Trophoblast cell (in vitro differentiated cells and primary cell): ENCODE measurements around the gene VPS45.

Experiments used
- DNase-seq, 2 donors: peaks; one replicate each; pipeline ENCODE4 v3.0.0-alpha.2; 2016
- H2AFZ ChIP-seq: 2 replicates; pipeline ENCODE4 v1.6.1; 2013; ENCODE audit warnings: low read length, moderate library complexity, mild to moderate bottlenecking; ENCODE audit not compliant: insufficient read depth, poor library complexity
- H2AK5ac ChIP-seq: 2 replicates; pipeline ENCODE4 v1.6.1; 2013; ENCODE audit warnings: mild to moderate bottlenecking, low read length
- H2BK120ac ChIP-seq: 2 replicates; pipeline ENCODE4 v1.6.1; 2013; ENCODE audit warnings: low read length, mild to moderate bottlenecking, moderate library complexity; ENCODE audit not compliant: insufficient read depth, poor library complexity
- H2BK12ac ChIP-seq: 2 replicates; pipeline ENCODE4 v1.6.1; 2013; ENCODE audit warnings: mild to moderate bottlenecking, low read length, moderate library complexity
- H2BK5ac ChIP-seq: 2 replicates; pipeline ENCODE4 v1.6.1; 2013; ENCODE audit warnings: low read length, low read depth, moderate library complexity, mild to moderate bottlenecking; ENCODE audit not compliant: poor library complexity
- H3K14ac ChIP-seq: 2 replicates; pipeline ENCODE4 v1.6.1; 2013; ENCODE audit warnings: mild to moderate bottlenecking, low read length
- H3K18ac ChIP-seq: 2 replicates; pipeline ENCODE4 v1.6.1; 2013; ENCODE audit warnings: mild to moderate bottlenecking, low read length
- H3K23ac ChIP-seq: 2 replicates; pipeline ENCODE4 v1.6.1; 2013; ENCODE audit warnings: low read length
- H3K27ac ChIP-seq: 2 replicates; pipeline ENCODE4 v1.5.1; 2013; ENCODE audit warnings: low read depth, mild to moderate bottlenecking, inconsistent platforms, low read length, moderate library complexity
- H3K27me3 ChIP-seq: 2 replicates; pipeline ENCODE4 v1.6.1; 2013; ENCODE audit warnings: inconsistent platforms, mild to moderate bottlenecking, low read length, moderate library complexity; ENCODE audit not compliant: insufficient read depth
- H3K36me3 ChIP-seq, 2 experiments: 1 replicate in 1 of 2; 2 replicates in 1 of 2; pipeline ENCODE4 v1.6.1; 2013; ENCODE audit warnings: low read length in 2 of 2, mild to moderate bottlenecking in 2 of 2, moderate library complexity in 1 of 2; ENCODE audit not compliant: insufficient read depth in 2 of 2, control insufficient read depth in 1 of 2
- H3K4ac ChIP-seq: 2 replicates; pipeline ENCODE4 v1.6.1; 2013; ENCODE audit warnings: low read depth, mild to moderate bottlenecking, low read length, moderate library complexity
- H3K4me1 ChIP-seq, 2 experiments: 1 replicate in 1 of 2; 2 replicates in 1 of 2; pipeline ENCODE4 v1.6.1; 2013; ENCODE audit warnings: low read length in 2 of 2, mild to moderate bottlenecking in 2 of 2, moderate library complexity in 1 of 2; ENCODE audit not compliant: insufficient read depth in 2 of 2, control insufficient read depth in 1 of 2
- H3K4me2 ChIP-seq: 2 replicates; pipeline ENCODE4 v1.6.1; 2013; ENCODE audit warnings: inconsistent platforms, mild to moderate bottlenecking, low read length, moderate library complexity
- H3K4me3 ChIP-seq: 2 replicates; pipeline ENCODE4 v1.5.1; 2013; ENCODE audit warnings: mild to moderate bottlenecking, low read depth, low read length, inconsistent platforms
- H3K79me1 ChIP-seq: one replicate; pipeline ENCODE4 v1.6.1; 2013; ENCODE audit warnings: low read length
- H3K79me2 ChIP-seq: 2 replicates; pipeline ENCODE4 v1.6.1; 2013; ENCODE audit warnings: low read length, mild to moderate bottlenecking; ENCODE audit not compliant: control insufficient read depth, insufficient read depth, poor library complexity
- H3K9ac ChIP-seq: 2 replicates; pipeline ENCODE4 v1.6.1; 2013; ENCODE audit warnings: mild to moderate bottlenecking, low read length
- H3K9me3 ChIP-seq: 2 replicates; pipeline ENCODE4 v1.6.1; 2013; ENCODE audit warnings: low read depth, mild to moderate bottlenecking, control low read depth, inconsistent platforms, low read length; ENCODE audit not compliant: insufficient read depth
- H4K12ac ChIP-seq: 2 replicates; pipeline ENCODE4 v1.6.1; 2013; ENCODE audit warnings: low read depth, mild to moderate bottlenecking, low read length, moderate library complexity
- H4K8ac ChIP-seq: 2 replicates; pipeline ENCODE4 v1.6.1; 2013; ENCODE audit warnings: low read depth, mild to moderate bottlenecking, low read length, moderate library complexity
- H4K91ac ChIP-seq: one replicate; pipeline ENCODE4 v1.6.1; 2013; ENCODE audit warnings: low read depth, mild to moderate bottlenecking, low read length, moderate library complexity
- WGBS: extraction: QIAGEN DNeasy Blood & Tissue Kit; methylation state at CpG from one replicate; pipeline ENCODE4 v1.1.7; 2013; ENCODE audit warnings: missing lambda C conversion rate; ENCODE audit not compliant: insufficient read length, insufficient coverage; ENCODE audit errors: extremely low coverage; 5-methylcytosine and 5-hydroxymethylcytosine counted together

VPS45 gene

GRCh38 chr1:150118716-150119115 is 51.1 kb downstream of the VPS45 start:
- Histone ChIP-seq H2AFZ (no peak overlapping the region), H3K4me2 (no peak overlapping the region), H3K79me1 (no peaks in the 10 kb centered on the region), H3K23ac (no peak overlapping the region), H3K4me3 (no peak overlapping the region), H3K27me3 (no peaks in the 10 kb centered on the region), H2BK5ac (no peak overlapping the region), H4K91ac (no peak overlapping the region), H2BK120ac (no peak overlapping the region), H2BK12ac (no peak overlapping the region), H3K36me3 (peaks cover 0 to 2% of the 10 kb centered on the region in 2 experiments), H2AK5ac (no peak overlapping the region), H4K8ac (no peak overlapping the region), H3K79me2 (no peaks in the 10 kb centered on the region), H4K12ac (no peak overlapping the region), H3K4ac (no peak overlapping the region), H3K27ac (no peak overlapping the region), H3K4me1 (no peaks in the 10 kb centered on the region), H3K18ac (no peak overlapping the region), H3K14ac (no peak overlapping the region), H3K9ac (no peak overlapping the region), H3K9me3 (no peaks in the 10 kb centered on the region)
- no CpG with 5 or more reads among the region's 2 CpGs for WGBS
- DNase-seq, result no peak

GRCh38 chr1:150121236-150121862 is 53.8 kb downstream of the VPS45 start:
- WGBS, result no CpG with 5 or more reads among the region's 1 CpG
- no peaks in the 10 kb centered on the region for H3K79me1 ChIP-seq
- no peaks in the 10 kb centered on the region for H3K79me2 ChIP-seq

GRCh38 chr1:150126811-150127210 is 59.2 kb downstream of the VPS45 start:
- Histone ChIP-seq H3K79me1 (no peaks in the 10 kb centered on the region), H3K4me2 (no peak overlapping the region), H2AK5ac (no peak overlapping the region), H3K36me3 (no peaks in the 10 kb centered on the region), H4K8ac (no peak overlapping the region), H2BK5ac (no peak overlapping the region), H3K23ac (no peak overlapping the region), H3K9me3 (no peaks in the 10 kb centered on the region), H3K9ac (no peak overlapping the region), H2BK12ac (no peak overlapping the region), H3K27ac (no peak overlapping the region), H3K4me3 (no peak overlapping the region), H3K27me3 (no peaks in the 10 kb centered on the region), H4K12ac (no peak overlapping the region), H2BK120ac (no peak overlapping the region), H4K91ac (no peak overlapping the region), H3K4ac (no peak overlapping the region), H3K79me2 (no peaks in the 10 kb centered on the region), H3K18ac (no peak overlapping the region), H3K14ac (no peak overlapping the region), H3K4me1 (no peaks in the 10 kb centered on the region), H2AFZ (no peak overlapping the region)
- DNase-seq, result no peak
- WGBS, result no CpG with 5 or more reads among the region's 2 CpGs

More at GRCh38 chr1:150121236-150121862, 53.8 kb downstream of the VPS45 start:
- H3K9ac ChIP-seq, result no peak overlapping the region
- no peaks in the 10 kb centered on the region for H3K27me3 ChIP-seq
- H2BK5ac ChIP-seq, result no peak overlapping the region
- no peak overlapping the region for H4K8ac ChIP-seq
- DNase-seq, result no peak
- H3K4me3 ChIP-seq, result no peak overlapping the region
- H3K18ac ChIP-seq, result no peak overlapping the region
- H2BK12ac ChIP-seq, result no peak overlapping the region
- no peak overlapping the region for H3K27ac ChIP-seq
- no peaks in the 10 kb centered on the region for H3K4me1 ChIP-seq
- no peak overlapping the region for H3K4ac ChIP-seq
- no peak overlapping the region for H2BK120ac ChIP-seq
- no peak overlapping the region for H4K91ac ChIP-seq
- no peak overlapping the region for H2AFZ ChIP-seq
- no peaks in the 10 kb centered on the region for H3K36me3 ChIP-seq
- no peak overlapping the region for H4K12ac ChIP-seq
- no peak overlapping the region for H3K14ac ChIP-seq
- no peak overlapping the region for H3K23ac ChIP-seq
- H2AK5ac ChIP-seq, result no peak overlapping the region
- H3K9me3 ChIP-seq, result no peaks in the 10 kb centered on the region
- H3K4me2 ChIP-seq, result no peak overlapping the region

DNA sequence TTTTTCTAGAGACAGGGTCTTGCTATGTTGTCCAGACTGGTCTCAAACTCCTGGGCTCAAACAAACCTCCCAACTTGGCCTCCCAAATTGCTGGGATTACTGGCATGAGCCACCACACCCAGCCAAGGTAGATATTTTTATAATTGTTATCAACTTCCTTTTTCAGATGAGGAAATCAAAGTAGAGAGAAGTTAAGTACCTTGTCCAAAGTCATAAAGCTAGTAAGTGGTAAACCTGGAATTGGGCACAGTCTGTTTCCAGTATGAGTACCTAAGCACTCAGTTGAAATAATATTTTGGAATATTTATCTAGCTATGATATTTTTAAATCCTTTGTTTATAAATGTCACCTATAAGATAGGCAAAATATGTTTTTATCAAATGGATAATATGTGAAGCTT is 59.9 kb downstream of the VPS45 start:
- H3K14ac ChIP-seq, result no peak overlapping the region
- H4K8ac ChIP-seq, result no peak overlapping the region
- H3K4me2 ChIP-seq, result no peak overlapping the region
- no peak overlapping the region for H2AFZ ChIP-seq
- H2BK12ac ChIP-seq, result no peak overlapping the region
- no peak overlapping the region for H4K91ac ChIP-seq
- no peak overlapping the region for H2AK5ac ChIP-seq
- no peaks in the 10 kb centered on the region for H3K79me1 ChIP-seq
- no peak overlapping the region for H3K18ac ChIP-seq
- H3K27ac ChIP-seq, result no peak overlapping the region
- no peaks in the 10 kb centered on the region for H3K9me3 ChIP-seq
- H4K12ac ChIP-seq, result no peak overlapping the region
- H2BK120ac ChIP-seq, result no peak overlapping the region
- H3K23ac ChIP-seq, result no peak overlapping the region
- H3K4ac ChIP-seq, result no peak overlapping the region
- no peaks in the 10 kb centered on the region for H3K4me1 ChIP-seq
- no peak overlapping the region for H3K4me3 ChIP-seq
- H3K27me3 ChIP-seq, result no peaks in the 10 kb centered on the region
- H3K36me3 ChIP-seq, result no peaks in the 10 kb centered on the region
- no peaks in the 10 kb centered on the region for H3K79me2 ChIP-seq
- DNase-seq, result no peak
- H2BK5ac ChIP-seq, result no peak overlapping the region
- H3K9ac ChIP-seq, result no peak overlapping the region
